Purkinje cell (primary cell): Measurements from ENCODE around the gene TUBGCP6. TPM values are rescaled to one million over a fixed set of nuclear protein-coding genes. Genes with fewer than 3 reads are reported as not detected.

Experiments used
- polyA plus RNA-seq: library from polyadenylated mRNA; unstranded; fragments of >200 nt; fragmentation: Nextera tagmentation; gene quantifications from 2 replicates; pipeline ENCODE4 v1.2.1, GENCODE V29; 2014

TUBGCP6 gene
- 3.2 and 3.3 TPM in 2 replicates for polyA plus RNA-seq

GRCh38 chr22:50244420-50245213, at the start of gene TUBGCP6:
Gene TUBGCP6 (minus strand): TSS chr22:50245023. CDS start chr22:50244459, 564 bp downstream.

GRCh38 chr22:50269970-50270665, 25.3 kb upstream of the TUBGCP6 start, which contains the start of gene MAPK11:
Gene MAPK11 (minus strand): TSS chr22:50270380. CDS start chr22:50270292, 88 bp downstream.

GRCh38 chr22:50261615-50262459, 17.0 kb upstream of the TUBGCP6 start, which contains the start of gene MAPK12:
Gene MAPK12 (minus strand): TSS chr22:50261683. CDS start chr22:50261509, 174 bp downstream.

DNA sequence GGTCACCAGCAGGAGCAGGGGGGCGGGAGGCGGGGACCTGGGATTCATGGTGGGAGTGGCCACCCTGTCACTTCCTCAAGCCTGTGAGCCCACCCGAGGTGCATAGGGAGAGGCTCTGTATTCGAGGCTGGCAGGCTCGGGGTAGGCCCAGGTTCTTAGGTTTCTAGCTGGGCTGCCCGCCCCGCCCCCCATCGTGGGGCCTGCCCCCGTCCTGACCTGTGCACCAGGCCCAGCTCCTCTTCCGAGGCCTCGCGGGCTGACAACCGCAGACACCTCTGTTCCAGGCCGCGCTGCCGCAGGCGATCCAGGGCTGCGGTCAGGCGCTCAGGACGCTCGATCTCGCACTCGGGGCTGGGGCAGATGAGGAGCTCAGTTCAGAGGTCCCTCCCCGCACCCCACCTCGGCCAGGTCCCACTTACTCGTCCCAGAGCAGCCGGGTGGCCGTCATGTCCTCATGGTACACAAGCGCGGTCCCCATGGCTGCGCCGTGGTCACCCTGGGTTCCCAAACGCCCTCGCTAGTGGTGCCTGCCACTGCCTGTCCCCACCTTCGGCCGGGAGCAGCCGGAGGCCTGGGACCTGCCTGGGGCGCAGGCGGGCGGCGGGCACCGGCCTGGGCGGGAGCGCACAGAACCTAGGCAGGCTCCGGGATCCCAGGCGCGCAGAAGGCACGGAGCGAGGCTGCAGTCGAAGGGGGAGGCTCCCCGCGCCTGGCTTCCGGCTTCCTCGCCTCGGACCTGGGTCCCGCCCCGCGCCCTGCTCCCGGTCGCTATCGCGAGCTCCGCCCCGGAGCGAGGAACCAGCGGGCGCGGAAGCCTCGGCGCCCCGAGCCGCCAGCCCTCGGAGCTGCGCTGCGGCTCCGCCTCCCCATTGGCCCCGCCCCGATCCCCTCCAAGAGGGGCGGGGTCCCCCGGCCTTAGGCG, 6.0 kb upstream of the TUBGCP6 start, which contains the start of gene HDAC10:
TSS of gene HDAC10 (minus strand) at position 711 of the 922 bp plus-strand sequence. CDS start at position 478, 233 bp downstream.

DNA sequence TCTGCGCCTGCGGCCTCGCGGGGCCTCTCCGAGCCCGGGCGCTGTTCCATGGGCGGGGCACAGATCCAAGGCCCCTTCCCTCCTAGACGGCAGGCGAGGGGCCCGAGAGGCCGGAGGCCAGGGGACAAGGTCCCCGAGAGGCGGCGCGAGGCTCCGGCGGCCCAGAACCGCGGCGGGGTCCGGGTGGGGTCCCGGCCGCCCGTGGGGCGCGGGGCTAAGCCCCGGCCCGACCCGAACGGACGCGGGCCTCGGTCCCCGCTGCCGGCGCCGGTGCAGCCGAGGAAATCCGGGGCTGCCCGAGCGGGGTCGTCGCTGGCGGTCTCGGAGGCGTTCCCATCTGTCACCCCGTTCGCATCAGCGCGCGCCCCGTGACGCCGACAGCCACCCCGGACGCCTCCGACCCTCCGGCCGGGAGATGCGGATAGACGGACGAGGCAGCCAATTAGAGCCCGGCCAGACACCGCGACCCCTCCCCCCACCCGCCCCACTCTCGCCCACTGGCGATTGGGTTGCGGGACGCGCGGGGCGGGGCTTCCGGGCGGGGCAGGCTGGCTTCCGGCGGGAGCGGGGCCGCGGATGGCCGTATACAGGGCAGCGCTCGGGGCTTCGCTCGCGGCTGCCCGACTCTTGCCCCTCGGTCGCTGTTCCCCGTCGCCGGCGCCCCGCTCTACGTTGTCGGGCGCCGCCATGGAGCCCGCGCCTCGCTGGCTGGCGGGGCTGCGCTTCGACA, 44.2 kb downstream of the TUBGCP6 start, which contains the start of gene SELENOO:
TSS of gene SELENOO (plus strand) at position 551 of the 730 bp plus-strand sequence. CDS start at position 577, 26 bp downstream.

DNA sequence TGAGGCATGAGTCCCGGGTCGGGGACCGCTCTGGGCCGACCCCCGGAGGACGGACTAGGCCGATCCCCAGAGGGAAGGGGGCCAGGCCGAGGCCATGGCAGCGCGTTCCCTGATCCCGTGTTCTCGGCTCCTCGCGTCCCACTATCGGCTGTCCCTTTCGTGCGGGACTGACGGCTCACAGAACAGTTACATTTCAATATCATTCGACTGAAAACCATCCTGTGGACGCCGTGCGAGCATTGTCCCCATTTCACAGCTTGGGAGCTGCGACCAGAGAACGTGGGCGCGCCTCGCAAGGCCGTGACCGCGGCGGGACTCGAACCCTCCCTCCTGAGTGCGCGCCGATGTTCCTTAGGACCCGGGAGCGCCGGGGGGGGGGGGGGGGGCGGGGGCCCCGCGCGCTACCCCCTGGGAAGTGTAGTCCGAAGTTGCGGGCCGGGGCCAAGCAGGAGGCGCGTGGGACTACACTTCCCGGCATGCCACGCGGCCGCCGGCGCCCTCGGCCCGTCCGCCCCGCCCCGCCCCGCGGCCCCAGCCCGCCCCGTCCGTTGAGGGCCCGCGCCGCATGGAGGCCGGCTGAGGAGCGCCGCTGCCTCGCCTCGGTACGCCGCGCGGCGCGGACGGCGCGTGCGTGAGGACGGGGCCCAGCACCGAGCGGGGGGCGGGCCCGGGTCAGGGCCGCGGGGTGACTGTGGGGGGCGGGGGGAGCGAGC, 59.3 kb downstream of the TUBGCP6 start, which contains the start of gene TRABD:
TSS of gene TRABD (plus strand) at position 539 of the 713 bp plus-strand sequence. CDS start 7,148 bp downstream, outside the sequence.

GRCh38 chr22:50170453-50171318, 74.1 kb downstream of the TUBGCP6 start, which contains the start of gene PANX2:
Gene PANX2 (plus strand): TSS chr22:50170731. CDS start chr22:50170731, 0 bp downstream.

Other genes starting within 250 kb of the TUBGCP6 start
- not detected in 2 replicates for gene IL17REL, start 232.3 kb downstream of the TUBGCP6 start, polyA plus RNA-seq
- not detected in 2 replicates for gene TTLL8, start 186.7 kb downstream of the TUBGCP6 start, polyA plus RNA-seq
- gene MLC1, start 159.6 kb downstream of the TUBGCP6 start, polyA plus RNA-seq: 1.1 and 2.5 TPM in 2 replicates
- gene MOV10L1, start 155.0 kb downstream of the TUBGCP6 start, polyA plus RNA-seq: 1.6 and 1.9 TPM in 2 replicates
- 0.11 and 0.43 TPM in 2 replicates for gene PANX2, start 74.3 kb downstream of the TUBGCP6 start, polyA plus RNA-seq
- gene TRABD, start 59.1 kb downstream of the TUBGCP6 start, polyA plus RNA-seq: not detected in 2 replicates
- 1.1 and 1.2 TPM in 2 replicates for gene SELENOO, start 44.0 kb downstream of the TUBGCP6 start, polyA plus RNA-seq
- gene HDAC10, start 6.2 kb upstream of the TUBGCP6 start, polyA plus RNA-seq: not detected in 2 replicates
- gene MAPK12, start 16.7 kb upstream of the TUBGCP6 start, polyA plus RNA-seq: 2.9 and 4.2 TPM in 2 replicates
- 1.1 and 1.4 TPM in 2 replicates for gene MAPK11, start 25.4 kb upstream of the TUBGCP6 start, polyA plus RNA-seq
- 0.84 and 0.95 TPM in 2 replicates for gene PLXNB2, start 62.6 kb upstream of the TUBGCP6 start, polyA plus RNA-seq
- gene DENND6B, start 82.0 kb upstream of the TUBGCP6 start, polyA plus RNA-seq: 1.9 and 2.6 TPM in 2 replicates
- gene PPP6R2, start 98.3 kb upstream of the TUBGCP6 start, polyA plus RNA-seq: 1.7 and 2.1 TPM in 2 replicates
- gene SBF1, start 230.0 kb upstream of the TUBGCP6 start, polyA plus RNA-seq: 0.35 and 0.56 TPM in 2 replicates
- gene ADM2, start 236.5 kb upstream of the TUBGCP6 start, polyA plus RNA-seq: not detected in 2 replicates
- not detected in 2 replicates for gene MIOX, start 241.8 kb upstream of the TUBGCP6 start, polyA plus RNA-seq